NCI-H2107 treated with DMSO at 0.1 percent for 48 hours (cell line): Measurements from ENCODE around the gene ZNF804A.

Source experiments
- DNase-seq: peaks from one replicate; lab custom pipeline; 2025; ENCODE audit not compliant: unreplicated experiment; lab: John Stamatoyannopoulos, UW

ZNF804A gene

GRCh38 chr2:184598316-184599053 lies at the start of gene ZNF804A:
Gene ZNF804A, plus strand, starts transcription at chr2:184598529. Its CDS starts 431 bp downstream, at chr2:184598960.
- peak; percentile 39 for DNase-seq

GRCh38 chr2:184549153-184549552 lies 49.2 kb upstream of the ZNF804A start:
- no peak for DNase-seq

- DNase-seq: no peak
Observed at GRCh38 chr2:184551626-184552025, 46.7 kb upstream of the ZNF804A start.

- DNase-seq: no peak
Observed at GRCh38 chr2:184554736-184555135, 43.6 kb upstream of the ZNF804A start.

GRCh38 chr2:184555352-184555751 lies 43.0 kb upstream of the ZNF804A start:
- DNase-seq: no peak

GRCh38 chr2:184556639-184557038 lies 41.7 kb upstream of the ZNF804A start:
- no peak for DNase-seq

GRCh38 chr2:184558713-184559464 lies 39.4 kb upstream of the ZNF804A start:
- DNase-seq: no peak

GRCh38 chr2:184560603-184561002 lies 37.7 kb upstream of the ZNF804A start:
- DNase-seq: no peak

- no peak for DNase-seq
Observed at GRCh38 chr2:184562532-184562931, 35.8 kb upstream of the ZNF804A start.

- no peak for DNase-seq
Observed at GRCh38 chr2:184564092-184564491, 34.2 kb upstream of the ZNF804A start.

GRCh38 chr2:184566716-184567115 lies 31.6 kb upstream of the ZNF804A start:
- DNase-seq: no peak

GRCh38 chr2:184577056-184577455 lies 21.3 kb upstream of the ZNF804A start:
- DNase-seq: no peak

- no peak for DNase-seq
Observed at GRCh38 chr2:184577743-184578142, 20.6 kb upstream of the ZNF804A start.

GRCh38 chr2:184579226-184579625 lies 19.1 kb upstream of the ZNF804A start:
- DNase-seq: no peak

GRCh38 chr2:184581391-184581790 lies 16.9 kb upstream of the ZNF804A start:
- DNase-seq: no peak

- DNase-seq: no peak
Observed at GRCh38 chr2:184589261-184589660, 9.1 kb upstream of the ZNF804A start.

- DNase-seq: no peak
Observed at GRCh38 chr2:184596819-184597411, 1.4 kb upstream of the ZNF804A start.

- no peak for DNase-seq
Observed at GRCh38 chr2:184597571-184597991, 748 bp upstream of the ZNF804A start.

GRCh38 chr2:184598002-184598315 lies 370 bp upstream of the ZNF804A start:
- peak; percentile 4 for DNase-seq

GRCh38 chr2:184599054-184599871 lies 934 bp downstream of the ZNF804A start:
- DNase-seq: no peak

GRCh38 chr2:184599872-184600222 lies 1.5 kb downstream of the ZNF804A start:
- DNase-seq: no peak
